ENCODE measurements around the gene TCEAL1.
"Not testable (repeated sequence)": the region's sequence is repeated elsewhere in the genome, so short reads cannot be mapped to it uniquely, and the experiment has no call there.

Gene TCEAL1

DNA sequence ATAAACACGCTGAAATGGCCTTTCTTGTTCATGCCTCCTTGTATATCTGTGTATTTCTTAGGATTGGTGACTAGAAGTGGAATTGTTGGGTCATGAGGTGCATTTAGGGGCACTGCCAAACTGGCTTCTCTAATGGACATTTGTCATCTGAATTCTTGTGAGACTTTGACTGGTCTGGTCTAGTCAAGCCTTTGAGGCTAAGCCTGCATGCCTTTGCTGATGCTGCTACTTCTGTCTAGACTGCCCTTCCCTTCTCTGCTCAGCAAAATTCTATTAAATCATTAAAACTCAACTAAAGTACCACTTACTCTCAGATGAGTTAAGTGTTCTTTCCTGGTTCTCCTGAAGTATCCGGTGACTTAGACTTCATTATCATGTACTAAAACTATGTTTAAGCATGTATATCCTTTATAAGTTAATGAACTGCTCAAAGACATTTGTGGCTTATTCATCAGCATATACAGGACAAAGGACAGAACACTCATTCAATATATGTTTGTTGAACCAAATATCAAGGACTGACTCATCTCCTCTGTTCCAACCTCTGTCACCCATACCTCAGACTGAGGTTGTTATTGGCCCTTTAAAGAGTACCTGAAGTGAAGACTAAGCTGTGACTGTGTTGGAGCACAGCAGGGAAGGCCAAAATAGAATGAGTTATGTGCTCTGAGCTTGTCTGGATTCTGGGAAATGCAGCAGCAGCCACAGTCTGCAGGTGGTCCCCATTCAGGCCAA is 9.0 kb downstream of the TCEAL1 start:
- no peak for DNase-seq

DNA sequence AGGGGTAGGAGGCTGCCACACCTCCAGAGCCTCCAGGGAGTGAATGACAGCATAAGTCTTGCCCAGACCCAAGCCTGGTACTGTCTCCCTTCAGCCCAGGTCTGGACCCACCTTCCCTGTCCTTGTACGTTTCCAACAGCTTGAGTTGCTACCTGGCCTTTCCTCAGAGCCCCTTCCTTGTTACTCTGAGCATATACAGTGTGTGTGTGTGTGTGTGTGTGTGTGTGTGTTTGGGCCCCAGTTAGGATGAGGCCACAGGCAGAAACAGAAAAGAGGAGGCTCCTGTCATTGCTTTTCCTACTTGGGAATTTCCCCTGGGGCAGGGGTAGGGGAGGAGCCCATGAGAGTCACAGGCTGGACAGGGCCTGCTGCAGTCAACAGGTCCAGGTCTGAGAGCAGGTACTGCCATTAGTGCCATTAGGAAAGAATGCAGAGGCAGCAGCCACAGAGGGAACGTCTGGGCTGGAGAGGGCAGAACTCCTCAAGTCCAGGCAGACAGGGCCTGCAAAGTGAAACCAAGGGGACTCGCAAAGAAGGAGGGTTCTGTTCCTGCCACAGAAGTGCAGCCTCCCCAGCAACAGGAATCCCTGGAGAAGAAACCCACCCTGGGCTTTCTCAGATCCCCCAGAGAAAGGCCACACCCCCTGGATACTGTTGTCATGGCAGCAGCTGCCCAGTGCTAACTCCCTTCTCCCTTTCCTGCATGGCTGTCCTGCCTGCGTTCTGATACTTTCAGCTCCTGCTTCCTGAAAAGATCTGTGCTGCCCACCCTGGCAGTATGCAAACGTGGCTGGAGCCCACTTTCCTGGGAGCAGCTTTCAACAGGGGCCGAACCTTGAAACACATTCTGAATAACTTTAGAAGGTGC is 9.9 kb downstream of the TCEAL1 start:
- not testable (repeated sequence) for DNase-seq

DNA sequence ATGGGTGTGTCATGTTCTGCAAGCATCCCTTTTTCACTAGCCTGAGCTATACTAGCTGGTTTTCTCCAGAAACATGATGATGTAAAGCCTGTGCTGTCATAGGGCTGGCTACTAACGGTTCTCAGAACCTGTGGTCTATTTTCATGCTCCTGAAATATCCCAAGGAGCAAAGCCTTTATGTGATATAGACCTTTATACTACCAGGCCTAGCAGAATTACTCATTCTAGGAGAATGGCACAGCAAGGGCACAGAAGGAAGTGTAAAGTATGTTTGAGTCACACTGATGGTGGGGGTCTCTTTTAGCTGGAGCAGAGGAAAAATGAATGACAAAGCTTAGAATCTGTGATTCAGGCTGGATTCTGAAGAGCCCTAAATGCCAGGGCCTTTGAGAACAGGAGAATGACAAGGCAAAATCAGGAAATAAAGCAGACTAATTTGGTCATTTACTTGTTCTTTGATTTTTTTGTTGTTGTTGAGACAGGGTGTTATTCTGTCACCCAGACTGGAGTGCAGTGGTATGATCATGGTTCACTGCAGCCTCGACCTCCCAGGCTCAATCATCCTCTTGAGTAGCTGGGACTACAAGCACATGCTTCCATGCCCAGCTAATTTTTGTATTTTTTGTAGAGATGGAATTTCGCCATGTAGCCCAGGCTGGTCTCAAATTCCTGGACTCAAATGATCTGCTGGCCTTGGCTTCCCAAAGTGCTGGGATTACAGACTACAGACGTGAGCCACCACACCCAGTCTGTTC is 11.8 kb downstream of the TCEAL1 start:
- DNase-seq, result no peak

DNA sequence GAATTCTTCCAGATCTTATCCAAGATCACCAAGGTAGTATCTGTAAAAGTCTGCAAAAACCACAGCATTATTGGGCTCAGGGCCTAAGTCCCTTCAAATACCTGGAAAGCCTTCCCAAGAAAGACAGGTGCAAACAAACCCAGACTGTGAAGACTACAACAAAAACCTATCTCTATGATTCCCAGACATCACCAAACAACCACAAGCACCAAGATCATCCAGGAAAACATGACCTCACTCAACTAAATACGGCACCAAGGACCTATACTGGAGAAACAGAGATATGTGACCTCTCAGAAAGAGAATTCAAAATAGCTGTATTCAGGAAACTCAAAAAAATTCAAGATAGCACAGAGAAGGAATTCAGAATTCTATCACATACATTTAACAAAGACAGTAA is 15.3 kb downstream of the TCEAL1 start:
- DNase-seq, result no peak

DNA sequence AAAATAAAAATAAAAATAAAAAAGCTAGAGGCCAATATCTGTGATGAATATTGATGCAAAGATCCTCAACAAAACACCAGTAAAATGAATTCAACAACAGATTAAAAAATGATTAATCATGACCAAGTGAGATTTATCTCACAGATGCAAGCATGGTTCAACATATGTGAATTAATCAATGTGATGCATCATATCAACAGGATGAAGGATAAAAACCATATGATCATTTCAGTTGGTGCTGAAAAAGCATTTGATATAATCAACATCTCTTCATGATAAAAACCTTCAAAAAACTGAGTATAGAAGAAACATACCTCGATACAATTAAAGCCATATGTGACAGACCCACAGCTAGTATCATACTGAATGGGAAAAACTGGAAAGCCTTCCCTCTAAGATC is 18.9 kb downstream of the TCEAL1 start:
- DNase-seq, result no peak

DNA sequence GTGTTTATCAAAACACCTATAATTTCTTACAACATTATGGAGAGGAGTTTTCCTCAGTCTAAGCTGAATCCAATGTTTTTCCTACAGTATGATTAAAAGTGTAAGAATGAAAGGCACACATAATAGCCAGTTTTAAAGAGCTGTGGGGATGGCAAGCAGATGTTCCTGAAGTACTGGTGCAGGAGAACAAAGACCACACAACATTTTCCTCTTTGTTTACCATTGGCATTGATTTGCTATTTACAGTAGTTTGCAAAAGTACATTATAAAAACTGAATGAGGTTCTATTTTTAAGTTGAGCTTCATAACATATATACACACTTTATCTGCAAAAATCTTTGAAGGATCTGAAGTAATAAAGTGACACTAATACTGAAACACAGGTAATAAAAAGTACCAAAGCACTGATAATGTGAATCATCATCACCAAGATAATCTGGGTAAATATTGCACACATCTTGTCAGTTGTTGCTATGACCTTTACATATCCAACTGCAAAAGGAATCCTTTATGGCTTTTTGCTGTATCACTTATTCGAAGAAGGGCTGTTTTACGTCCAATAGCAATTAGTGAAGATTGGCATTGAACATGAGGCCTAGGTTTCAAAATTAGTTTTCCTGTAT is 22.5 kb downstream of the TCEAL1 start:
- no peak for DNase-seq

DNA sequence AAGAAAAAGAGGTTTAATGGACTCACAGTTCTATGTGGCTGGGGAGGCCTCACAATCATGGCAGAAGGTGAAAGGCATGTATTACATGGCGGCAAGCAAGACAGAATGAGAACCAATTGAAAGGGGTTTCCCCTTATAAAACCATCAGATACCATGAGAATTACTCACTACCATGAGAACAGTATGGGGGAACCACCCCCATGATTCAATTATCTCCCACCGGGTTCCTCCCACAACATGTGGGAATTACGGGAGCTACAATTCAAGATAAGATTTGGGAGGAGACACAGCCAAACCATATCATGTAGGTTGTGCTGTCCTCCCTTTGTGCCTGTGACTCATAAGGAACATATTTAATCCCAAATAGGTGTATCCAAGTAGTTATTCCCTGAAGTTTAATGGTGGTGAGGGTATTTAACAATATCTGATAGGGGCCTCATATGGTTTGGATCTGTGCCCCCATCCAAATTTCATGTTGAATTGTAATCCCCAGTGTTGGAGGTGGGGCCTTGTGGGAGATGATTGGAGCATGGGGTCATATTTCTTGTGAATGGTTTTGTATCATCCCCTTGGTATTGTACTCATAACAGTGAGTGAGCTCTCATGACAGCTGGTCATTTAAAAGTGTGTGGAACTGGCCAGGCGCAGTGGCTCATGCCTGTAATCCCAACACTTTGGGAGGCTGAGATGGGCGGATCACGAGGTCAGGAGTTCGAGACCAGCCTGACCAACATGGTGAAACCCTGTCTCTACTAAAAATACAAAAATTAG is 26.6 kb downstream of the TCEAL1 start:
- DNase-seq, result not testable (repeated sequence)

DNA sequence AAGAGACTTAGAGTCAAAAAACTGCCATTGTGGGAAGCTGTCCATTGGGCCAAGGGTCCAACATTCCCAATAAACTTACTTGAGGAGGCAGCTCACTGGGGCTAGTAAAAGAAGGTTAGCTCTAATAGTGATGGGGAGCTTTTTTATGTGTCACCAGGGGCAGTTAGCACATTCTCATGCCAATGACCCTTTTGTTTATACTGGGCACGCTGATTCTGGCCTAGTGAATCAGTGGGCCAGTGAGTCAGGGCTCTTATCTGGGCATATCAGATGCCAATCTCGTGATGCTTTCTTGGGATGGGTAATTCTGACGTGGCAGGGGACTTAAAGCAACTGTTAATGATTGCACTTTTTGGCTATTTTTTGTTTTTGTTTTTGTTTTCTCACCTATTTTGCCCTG is 27.8 kb downstream of the TCEAL1 start:
- DNase-seq, result no peak

DNA sequence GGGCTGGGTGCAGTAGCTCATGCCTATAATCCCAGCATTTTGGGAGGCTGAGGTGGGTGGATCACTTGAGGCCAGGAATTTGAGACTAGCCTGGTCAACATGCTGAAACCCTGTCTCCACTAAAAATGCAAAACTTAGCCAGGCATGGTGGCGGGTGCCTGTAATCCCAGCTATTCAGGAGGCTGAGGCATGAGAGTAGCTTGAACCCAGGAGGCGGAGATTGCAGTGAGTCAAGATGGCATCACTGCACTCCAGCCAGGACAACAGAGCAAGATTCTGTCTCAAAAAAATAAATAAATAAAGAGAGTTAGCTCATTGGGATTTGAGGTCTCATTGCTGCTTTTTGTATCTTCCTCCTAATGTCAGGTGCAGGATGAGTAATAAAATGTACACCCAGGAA is 28.3 kb downstream of the TCEAL1 start:
- not testable (repeated sequence) for DNase-seq

DNA sequence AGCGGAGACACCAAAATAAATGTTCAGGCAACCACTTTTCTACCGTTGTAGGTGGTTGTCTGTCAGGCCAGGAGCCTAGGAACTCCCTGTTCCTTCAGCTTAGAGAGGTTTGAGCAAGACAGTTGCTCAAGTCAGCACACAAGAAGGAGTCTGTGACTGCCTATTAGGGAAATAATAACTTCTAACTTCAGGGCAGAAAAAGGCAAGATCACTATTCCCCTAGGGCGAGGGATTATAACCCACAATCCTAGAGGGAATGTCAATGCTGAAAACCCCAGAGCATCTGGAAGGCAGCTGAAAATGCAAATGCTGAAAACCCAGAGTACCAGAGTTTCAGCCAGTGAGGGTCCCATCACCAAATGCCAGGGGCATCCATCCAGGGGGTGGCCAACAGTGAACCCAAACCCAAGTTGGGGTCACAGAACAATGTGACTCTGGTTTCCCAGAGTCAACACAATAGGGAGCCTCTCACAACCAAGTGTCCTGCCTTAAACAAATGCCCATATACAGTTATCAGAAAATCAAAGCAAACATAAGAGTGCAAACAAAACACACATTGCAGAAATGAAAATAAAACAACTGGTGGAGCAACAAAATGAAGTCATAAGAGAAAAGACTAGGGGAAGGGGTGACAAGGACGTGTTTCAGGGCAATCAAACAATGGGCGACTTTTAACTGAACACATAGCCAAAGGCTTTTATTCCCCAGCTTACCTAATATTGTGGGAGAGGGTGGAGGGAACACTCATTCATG is 30.1 kb downstream of the TCEAL1 start:
- no peak for DNase-seq

DNA sequence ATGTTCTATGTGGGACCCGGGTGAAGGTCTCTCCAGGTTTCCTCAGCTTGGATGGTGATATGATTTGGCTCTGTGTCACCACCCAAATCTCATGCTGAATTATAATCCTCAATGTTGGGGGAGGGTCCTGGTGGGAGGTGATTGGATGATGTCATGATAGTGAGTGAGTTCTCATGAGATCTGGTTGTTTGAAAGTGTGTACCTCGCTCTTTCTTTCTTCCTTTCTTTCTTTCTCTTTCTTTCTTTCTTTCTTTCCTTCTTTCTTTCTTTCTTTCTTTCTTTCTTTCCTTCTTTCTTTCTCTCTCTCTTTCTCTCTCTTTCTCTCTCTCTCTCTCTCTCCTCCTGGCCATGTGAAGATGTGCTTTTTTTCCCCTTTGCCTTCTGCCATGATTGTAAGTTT is 30.7 kb downstream of the TCEAL1 start:
- DNase-seq, result not testable (repeated sequence)

DNA sequence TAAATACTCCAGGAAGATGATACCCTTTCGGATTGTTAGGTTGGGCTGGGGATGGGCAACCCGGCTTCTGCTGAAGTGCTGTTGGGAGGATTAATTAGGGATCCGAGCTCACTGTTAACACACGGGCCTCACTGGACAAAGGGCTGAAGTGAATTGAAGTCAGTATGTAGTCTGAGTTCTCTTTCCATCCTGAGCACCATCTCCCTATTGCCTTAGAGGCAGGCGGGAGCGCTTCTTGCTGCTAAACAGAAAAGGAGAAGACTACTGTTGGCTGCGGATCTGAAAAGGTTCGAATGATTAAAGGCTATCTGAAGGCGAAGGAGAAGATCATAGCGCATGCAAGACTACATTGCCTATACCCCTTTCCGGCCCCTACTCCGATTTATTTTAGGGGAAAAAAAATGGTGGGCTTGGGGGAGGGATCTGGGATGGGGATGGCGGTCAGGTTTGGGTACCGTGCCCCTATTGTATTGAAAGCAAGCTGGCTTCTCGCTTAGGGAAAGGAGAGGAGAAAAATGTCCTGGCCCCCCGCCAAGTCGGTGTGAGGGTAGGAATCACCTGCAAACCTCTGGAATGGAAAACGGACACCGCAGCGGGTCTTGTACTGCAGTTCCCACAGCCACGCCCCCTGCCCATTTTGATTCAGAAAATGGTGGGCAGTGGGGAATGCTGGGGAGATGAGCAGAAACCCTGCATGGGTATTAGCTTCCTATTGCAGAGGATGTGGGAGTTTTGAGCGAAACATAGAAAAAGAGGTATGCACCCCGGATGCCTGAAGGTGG is 35.4 kb downstream of the TCEAL1 start:
- no peak for DNase-seq

DNA sequence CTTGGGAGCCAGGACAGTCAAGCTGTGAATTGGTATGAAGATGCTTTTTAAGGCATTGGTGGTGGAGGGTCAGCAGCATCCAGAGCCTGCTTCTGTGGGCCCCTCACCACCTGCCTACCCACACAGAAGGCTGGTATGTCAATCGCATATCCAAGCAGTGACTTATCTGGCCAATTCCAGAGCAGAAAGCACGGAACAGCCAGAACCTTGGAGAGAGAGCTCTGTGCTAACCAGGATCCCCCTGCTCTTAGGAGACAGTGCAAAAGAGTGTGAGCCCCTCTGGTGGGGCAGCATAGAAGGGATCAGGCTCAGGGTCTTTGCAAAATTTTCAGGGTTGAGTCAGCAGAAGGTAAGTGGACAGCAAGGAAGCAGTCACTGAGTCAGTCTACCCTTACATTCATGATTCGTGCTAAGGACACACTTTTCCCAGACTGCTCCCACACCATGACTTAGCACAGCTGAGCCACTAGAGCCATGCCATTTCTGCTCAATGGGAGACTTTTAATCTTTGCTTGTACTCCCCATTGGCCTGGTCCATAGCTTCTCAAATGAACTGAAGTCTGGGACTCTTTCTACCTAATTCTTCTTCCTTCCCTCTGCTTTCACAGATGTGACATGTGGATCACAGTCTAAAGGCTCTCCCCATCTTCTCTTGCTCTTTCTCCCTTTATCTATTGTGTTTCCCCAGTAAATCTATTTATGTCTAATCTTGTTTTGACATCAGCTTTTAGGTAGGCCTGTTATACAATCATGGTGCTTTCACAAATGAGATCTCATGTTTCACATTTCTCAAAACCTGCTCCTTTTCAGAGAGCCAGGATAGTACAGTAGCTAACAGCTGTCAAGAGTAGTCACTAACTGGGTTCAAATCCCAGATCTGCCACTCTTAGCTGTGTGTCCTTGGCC is 37.7 kb downstream of the TCEAL1 start:
- DNase-seq, result no peak

DNA sequence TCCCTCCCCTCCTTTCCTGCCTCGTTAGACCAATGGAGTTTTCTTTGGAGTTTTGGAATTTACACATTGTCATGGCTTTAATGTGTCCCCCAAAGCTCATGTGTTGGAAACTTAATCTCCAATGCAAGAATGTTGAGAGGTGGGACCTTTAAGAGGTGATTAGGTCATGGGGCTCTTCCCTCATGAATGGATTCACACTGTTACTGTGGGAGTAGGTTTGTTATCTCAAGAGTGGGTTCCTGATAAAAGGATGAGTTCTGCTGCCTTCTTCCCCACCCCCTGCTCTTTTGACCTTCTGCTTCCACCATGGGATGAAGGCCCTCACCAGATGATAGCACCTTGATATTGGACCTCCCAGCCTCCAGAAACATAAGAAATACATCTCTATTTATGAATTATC is 41.0 kb downstream of the TCEAL1 start:
- no peak for DNase-seq

DNA sequence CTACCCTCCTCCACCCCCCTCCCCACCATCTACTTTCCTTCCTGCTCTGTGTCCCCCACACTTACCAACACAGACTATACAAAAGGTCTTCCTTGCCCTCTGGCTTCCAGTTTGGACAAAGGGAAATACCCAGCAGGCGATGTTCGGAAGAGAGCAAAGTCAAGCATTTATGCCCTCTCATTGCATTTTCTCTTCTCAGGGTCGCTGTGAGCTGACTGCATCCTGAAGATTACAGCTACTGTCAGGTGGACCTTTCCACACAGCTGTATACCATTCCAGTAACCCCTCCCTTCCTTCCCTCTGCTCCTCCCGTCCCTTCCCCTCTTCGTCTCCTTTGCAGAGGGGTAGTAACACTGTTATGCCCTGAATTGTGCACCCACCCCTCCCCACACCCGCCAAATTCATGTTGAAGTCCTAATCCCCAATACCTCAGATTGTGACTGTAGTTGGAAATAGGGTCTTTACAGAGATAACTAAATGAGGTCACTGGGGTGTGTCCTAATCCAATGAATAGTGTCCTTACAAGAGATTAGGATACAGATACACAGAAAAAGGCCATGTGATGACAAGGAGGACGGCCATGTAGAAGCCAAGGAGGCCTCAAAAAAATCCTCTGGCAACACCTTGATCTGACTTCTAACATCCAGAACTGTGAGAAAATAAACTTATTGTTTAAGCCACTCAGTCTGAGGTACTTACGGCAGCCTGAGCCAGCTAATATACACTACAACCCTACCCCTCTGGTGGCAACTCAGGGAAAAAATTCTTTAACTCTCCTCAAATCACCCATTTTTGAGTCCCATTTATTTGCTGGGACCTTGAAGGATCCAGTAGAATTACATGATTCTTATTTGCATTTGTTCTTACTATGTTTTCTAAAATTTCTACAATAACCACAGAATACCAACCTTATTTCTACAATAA is 46.0 kb downstream of the TCEAL1 start:
- DNase-seq, result no peak

DNA sequence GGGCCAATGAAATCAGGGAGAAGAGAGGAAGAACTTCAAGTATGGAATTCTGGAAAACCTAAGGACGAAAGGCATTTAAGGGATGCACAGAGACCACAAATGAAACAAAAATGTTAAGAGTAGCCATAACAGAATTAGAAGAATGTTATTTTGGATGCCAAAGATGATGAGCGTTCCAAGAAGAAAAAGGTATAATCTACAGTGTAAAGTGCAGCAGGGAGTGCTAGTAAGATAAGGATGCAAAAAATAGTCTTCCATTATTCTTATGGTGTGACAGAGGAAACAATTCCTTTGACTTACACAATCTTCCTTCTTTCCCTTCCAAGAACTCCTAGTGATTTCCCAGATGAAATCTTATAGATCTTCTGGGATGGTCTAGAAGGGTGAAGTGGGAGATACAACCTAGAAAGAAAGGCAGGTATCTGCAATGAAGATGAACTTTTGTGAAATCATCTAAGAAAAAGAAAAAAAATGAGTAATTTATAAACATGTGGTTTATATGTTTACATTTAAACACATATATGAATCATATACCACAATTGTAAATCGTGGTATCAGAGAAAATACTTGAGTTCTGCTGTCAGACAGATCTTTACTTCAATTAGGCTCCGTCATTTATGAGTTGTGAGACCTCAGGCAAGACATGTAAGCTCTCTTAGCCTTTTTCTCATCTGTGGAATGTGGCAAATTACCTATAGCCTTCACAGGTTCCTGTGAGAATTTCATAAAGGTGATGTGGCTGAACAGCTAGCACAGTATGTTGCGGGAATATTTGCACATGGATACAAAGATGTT is 49.6 kb downstream of the TCEAL1 start:
- DNase-seq, result no peak
